HG03442 (cell line): Measurements from ENCODE around the gene BRIP1.
"Not testable (repeated sequence)": the region's sequence is repeated elsewhere in the genome, so short reads cannot be mapped to it uniquely, and the experiment has no call there.

Source experiments
- ATAC-seq: cut with Tn5 transposase; IDR thresholded peaks from one replicate; pipeline ENCODE4 v1.9.1; 2021; ENCODE audit warnings: mild to moderate bottlenecking, moderate library complexity; ENCODE audit not compliant: unreplicated experiment

The BRIP1 gene

DNA sequence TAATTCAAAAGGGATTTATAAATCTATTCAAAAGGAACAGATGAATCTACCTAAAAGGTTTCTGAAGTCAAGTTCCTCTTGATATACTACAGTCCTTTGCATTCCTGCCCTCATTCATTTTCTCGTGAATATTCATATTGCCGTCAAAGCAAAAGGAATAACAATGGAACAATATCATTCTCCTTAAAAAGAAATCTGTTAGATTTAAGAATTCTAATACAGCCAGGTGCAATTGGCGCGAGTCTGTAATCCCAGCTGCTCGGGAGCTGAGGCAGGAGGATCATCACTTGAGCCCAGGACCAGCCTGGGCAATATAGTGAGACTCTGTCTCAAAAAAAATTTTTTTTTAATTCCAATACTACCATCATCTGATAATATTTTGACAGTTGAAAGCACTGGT lies 130.3 kb downstream of the BRIP1 start:
- ATAC-seq: no peak

DNA sequence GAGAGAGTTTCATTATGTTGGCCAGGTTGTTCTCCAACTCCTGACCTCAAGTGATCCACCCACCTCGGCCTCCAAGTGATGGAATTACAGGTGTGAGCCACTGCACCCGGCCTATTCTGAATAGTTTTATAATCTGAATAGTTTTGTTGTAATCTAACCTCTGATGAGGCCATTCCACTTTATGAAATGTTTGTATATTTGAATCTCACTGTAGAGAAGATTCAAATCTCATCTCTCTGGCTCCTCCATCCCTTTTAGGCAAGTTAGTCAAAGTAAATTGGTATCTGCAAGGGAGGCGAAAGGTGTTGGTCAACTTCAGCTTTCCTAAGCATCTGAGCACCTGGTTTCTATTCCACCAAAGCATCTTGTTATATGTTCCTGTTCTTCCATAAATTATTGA lies 131.2 kb downstream of the BRIP1 start:
- no peak for ATAC-seq

DNA sequence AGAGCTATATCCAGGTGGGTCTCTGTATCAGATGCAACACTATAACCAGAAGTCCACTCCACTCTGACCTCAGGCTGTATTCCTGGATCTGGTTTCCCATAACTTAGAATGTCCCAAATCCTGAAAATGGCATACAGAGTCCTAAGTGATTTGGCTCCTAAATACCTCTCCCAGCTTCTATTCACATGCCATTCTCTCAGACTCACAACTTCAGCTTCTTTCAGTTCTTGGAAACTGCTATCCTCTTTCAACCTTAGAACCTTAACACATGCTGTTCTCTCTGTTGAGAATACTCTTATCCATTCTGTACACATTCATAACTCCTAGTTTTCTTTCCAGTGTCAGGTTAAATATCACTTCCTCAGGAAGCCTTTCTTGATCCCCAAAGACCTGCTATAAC lies 132.0 kb downstream of the BRIP1 start:
- no peak for ATAC-seq

- no peak for ATAC-seq
Measured at GRCh38 chr17:61729690-61730268, 133.5 kb downstream of the BRIP1 start.

DNA sequence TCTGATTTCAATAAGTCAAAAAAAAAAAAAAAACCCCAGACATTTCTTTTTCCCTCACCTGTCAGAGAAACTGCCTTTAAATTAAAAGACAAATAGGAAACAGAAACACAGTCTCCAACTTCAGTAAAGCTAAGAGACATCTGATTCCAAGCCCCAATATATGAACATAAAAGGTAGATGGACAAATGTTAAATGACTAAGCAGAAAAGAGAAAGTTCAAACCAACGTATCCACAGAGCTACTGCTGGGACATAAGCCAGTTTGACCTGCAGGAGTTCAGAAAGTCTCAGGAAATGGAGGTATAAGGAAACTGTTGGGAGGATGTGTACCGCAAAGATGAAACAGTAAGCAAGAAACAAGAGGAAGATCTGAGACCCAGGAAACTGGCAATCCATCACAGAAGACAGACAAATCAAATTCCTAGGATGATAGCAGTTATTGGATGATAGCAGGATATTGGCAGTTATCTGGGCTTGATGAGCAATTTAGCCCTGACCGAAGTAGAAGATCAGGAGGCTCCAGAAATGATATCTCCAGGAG lies 135.0 kb downstream of the BRIP1 start:
- no peak for ATAC-seq

DNA sequence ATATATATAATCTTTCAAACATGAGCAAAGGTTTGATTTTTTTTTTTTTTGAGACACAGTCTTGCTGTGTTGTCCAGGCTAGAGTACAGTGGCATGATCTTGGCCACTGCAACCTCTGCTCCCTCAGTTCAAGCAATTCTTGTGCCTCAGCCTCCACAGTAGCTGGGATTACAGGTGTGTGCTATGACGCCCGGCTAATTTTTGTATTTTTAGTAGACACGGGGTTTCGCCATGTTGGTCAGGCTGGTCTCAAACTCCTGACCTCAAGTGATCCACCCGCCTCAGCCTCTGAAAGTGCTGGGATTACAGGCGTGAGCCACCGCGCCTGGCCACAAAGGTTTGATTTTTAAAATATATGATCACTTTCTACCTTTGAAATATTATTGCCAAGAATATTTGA lies 135.5 kb downstream of the BRIP1 start:
- ATAC-seq: not testable (repeated sequence)

- ATAC-seq: no peak
Measured at GRCh38 chr17:61726977-61727376, 136.4 kb downstream of the BRIP1 start.

- ATAC-seq: no peak
Measured at GRCh38 chr17:61724777-61725176, 138.6 kb downstream of the BRIP1 start.

DNA sequence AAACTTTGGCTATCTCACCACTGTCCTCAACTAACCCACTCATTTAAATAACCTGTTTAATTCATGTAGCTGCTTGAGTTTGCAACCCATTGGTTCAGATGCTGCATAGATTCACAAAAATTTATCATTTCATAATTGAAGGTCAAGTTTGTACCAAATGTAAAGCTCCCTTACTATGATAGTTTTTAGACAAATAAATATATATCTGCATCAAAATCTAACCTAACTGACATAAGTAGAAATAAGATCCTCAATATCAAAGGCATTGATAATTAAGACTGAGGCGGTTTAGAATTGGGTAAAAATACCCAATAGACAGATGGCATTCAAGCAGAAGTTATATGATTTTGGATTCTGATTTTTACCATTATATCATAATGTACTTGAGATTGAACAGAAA lies 139.4 kb downstream of the BRIP1 start:
- no peak for ATAC-seq

DNA sequence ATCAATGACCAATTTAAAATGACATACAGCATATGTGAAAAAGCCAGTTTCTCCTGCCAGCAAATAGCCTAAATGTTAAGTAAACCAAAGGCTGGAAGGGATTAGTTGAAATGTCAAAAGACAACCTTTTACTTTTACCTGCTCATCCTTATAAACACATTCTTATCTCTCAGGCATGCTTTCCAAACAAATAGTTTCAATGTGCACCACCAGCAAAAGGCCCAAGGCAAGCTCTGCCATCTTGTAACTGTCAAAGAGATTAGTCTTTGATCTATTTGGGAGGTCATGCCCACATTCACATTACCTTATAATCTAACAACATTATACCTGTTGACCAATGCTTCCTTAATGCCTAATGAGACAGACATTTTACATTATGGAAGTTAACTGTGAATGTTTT lies 140.1 kb downstream of the BRIP1 start:
- ATAC-seq: no peak

GRCh38 chr17:61722398-61722797 lies 140.9 kb downstream of the BRIP1 start:
- ATAC-seq: no peak

DNA sequence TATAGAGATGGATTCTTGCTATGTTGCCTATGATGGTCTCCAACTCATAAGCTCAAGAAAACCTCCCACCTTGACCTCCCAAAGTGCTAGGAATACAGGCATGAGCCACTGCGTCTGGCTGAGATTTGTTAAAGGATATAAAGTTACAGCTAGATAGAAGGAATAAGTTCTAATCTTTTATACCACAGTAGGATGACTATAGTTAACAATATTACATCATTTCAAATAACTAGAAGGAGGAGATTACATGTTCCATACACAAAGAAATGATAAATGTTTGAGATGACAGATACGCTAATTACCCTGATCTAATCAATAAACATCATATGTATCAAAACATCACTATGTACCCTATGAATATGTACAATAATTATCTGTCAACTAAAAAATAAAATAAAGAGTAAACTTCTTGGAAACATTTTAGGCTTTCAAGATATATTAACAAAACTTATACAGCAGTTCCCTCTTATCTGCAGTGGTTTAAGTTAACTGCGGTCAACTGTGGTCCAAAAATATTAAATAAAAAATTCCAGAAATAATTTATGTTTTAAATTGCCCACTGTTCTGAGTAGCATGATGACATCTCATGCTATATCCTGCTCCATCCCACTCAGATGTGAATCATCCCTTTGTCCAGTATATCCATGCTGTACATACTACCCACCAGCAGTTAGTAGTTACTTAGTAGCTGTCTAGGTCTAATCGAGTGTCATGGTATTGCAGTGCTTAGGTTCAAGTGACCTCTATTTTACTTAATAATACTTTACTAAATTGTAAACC lies 143.1 kb downstream of the BRIP1 start:
- no peak for ATAC-seq

- not testable (repeated sequence) for ATAC-seq
Measured at GRCh38 chr17:61719220-61719619, 144.1 kb downstream of the BRIP1 start.

DNA sequence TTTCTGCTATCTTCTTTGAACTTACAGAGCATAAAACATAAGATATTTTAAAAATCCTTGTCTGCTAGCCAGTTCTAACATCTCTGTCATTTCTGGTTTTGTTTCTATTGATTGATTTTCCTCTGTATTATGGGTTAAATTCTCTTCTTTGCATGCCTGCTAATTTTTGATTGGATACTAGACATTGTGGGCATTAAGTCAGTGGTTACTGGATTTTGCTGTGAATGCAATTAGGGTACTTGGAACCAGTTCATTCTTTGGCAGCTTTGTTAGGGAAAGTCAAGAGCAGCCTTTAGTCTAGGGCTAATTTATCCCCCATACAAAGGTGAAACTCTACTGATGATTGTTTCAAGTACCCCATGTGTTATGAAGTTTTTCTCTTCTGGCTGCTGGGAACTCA lies 145.3 kb downstream of the BRIP1 start:
- ATAC-seq: no peak

GRCh38 chr17:61717352-61717751 lies 146.0 kb downstream of the BRIP1 start:
- ATAC-seq: no peak

DNA sequence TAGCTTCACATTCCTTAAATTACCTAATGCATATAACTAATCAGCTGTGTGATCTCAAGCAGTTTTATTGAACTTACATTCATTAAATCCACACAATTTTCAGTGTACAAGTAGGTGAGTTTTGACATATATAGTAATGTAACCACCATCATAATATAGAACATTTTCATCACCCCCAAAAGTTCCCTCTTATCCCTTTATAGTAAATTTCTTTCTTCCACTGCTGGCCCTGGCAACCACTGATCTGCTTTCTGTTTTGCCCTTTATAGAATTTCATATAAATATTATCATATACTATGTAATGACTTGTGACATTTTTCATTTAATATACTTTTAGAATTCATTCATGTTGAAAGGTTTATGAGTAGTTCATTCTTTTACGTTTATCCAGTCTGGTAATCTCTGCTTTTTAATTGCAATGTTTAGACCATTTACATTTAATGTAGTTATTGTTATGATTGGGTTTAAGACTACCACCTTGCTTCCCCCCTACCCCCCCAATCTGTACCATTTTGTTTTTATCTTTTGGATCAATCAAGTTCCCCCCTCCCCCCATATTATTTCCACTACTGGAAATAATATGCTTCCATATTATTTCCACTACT lies 147.0 kb downstream of the BRIP1 start:
- ATAC-seq: no peak

DNA sequence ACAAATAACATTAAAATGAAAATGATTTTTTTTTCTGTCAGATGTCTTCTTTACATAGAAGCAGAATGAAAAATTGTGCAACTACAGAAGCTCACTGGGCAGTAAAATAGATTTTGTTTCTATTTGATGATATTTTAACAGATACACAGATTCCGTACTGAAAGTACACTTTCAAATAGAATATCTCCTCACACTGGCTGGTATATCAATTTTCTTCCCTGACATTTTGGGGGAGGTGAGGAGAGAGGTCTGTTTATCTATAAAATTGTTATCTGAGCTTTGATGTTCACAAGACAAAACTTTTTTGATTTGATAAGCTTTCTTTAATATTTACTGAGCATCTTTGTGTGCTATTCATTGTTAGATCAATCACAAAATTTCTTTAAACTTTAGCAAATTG lies 148.0 kb downstream of the BRIP1 start:
- no peak for ATAC-seq

- no peak for ATAC-seq
Measured at GRCh38 chr17:61714300-61714699, 149.0 kb downstream of the BRIP1 start.

- ATAC-seq: no peak
Measured at GRCh38 chr17:61713035-61713434, 150.3 kb downstream of the BRIP1 start.

- no peak for ATAC-seq
Measured at GRCh38 chr17:61710546-61710945, 152.8 kb downstream of the BRIP1 start.

- no peak for ATAC-seq
Measured at GRCh38 chr17:61709567-61709966, 153.8 kb downstream of the BRIP1 start.

DNA sequence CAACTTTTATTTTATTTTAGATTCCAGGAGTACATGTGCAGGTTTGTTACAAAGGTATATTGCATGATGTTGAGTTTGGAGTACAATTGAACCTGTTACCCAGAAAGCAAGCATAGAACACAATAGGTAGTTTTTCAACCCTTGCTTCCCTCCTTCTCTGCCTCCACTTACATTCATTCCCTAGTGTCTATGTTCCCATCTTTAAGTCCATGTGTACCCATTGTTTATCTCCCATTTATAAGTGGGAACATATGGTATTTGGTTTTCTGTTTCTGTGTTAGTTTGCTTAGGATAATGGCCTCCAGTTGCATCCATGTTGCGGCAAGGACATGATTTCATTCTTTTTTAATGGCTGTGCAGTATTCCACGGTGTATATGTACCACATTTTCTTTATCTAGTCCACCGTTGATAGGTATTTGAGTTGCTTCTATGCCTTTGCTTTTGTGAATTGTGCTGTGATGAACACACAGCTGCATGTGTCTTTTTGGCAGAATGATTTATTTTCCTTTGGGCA lies 158.3 kb downstream of the BRIP1 start:
- no peak for ATAC-seq
